ENCODE measurements around the gene ODR4.
"Not testable (repeated sequence)": the region's sequence is repeated elsewhere in the genome, so short reads cannot be mapped to it uniquely, and the experiment has no call there.

- not testable (repeated sequence) for TF ChIP-seq CTCF (IDR thresholded peaks at IDR 0.05; ENCODE audit: extremely low read depth in 1 of 2, insufficient read depth in 1 of 2, low read depth in 1 of 2, low read length in 2 of 2); EZH2 (IDR thresholded peaks at IDR 0.05; ENCODE audit: borderline replicate concordance, low read depth, low read length, severe bottlenecking); POLR2A (IDR thresholded peaks at IDR 0.05; ENCODE audit: low read depth, low read length); POLR2AphosphoS5 (IDR thresholded peaks at IDR 0.05; ENCODE audit: insufficient read depth, low read depth, low read length); JUN (IDR thresholded peaks at IDR 0.05; ENCODE audit: borderline replicate concordance, insufficient read depth, insufficient read length, low read depth)
- TF ChIP-seq, protein P1, sequence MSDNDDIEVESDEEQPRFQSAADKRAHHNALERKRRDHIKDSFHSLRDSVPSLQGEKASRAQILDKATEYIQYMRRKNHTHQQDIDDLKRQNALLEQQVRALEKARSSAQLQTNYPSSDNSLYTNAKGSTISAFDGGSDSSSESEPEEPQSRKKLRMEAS (IDR thresholded peaks at IDR 0.05; ENCODE audit: insufficient read depth, insufficient read length): not testable (repeated sequence)
Measured at GRCh38 chr1:186465491-186465890, 89.9 kb downstream of the ODR4 start.

Data from endothelial cell of umbilical vein (primary cell).